GM12878 (cell line): ENCODE results near the gene TRMT44. TPM values are rescaled to one million over a fixed set of nuclear protein-coding genes. Genes with fewer than 3 reads are reported as not detected.

Source experiments
- BCL11A ChIP-seq: IDR thresholded peaks from 2 replicates; pipeline ENCODE4 v1.6.1; 2011; ENCODE audit warnings: low read depth, low read length
- BMI1 ChIP-seq: fragments of 450-650 bp; IDR thresholded peaks from 2 replicates; pipeline ENCODE4 v1.6.1; 2016; ENCODE audit warnings: mild to moderate bottlenecking, moderate library complexity, borderline replicate concordance
- E2F4 ChIP-seq: IDR thresholded peaks from 2 replicates; pipeline ENCODE4 v1.6.1; 2012; ENCODE audit warnings: low read depth, low read length, improper control_type of control experiment
- FOXM1 ChIP-seq: IDR thresholded peaks from 2 replicates; pipeline ENCODE4 v1.6.1; 2012; ENCODE audit warnings: low read depth, mild to moderate bottlenecking, inconsistent platforms, low read length, moderate library complexity
- GABPA ChIP-seq: IDR thresholded peaks from 2 replicates; pipeline ENCODE4 v1.6.1; 2014; ENCODE audit warnings: antibody characterized with exemption, low read depth, mild to moderate bottlenecking, inconsistent platforms
- HCFC1 ChIP-seq: fragments of 150-350 bp; IDR thresholded peaks from 2 replicates; pipeline ENCODE4 v1.6.1; 2014; ENCODE audit warnings: low read length
- HDAC6 ChIP-seq: fragments of 200-600 bp; sonication (generic); IDR thresholded peaks from one replicate; pipeline ENCODE4 v1.8.0; 2017; ENCODE audit warnings: antibody characterized with exemption; ENCODE audit not compliant: unreplicated experiment
- KLF5 ChIP-seq: fragments of 450-650 bp; IDR thresholded peaks from 2 replicates; pipeline ENCODE4 v1.6.1; 2014; ENCODE audit warnings: mild to moderate bottlenecking; ENCODE audit not compliant: partially characterized antibody
- PRDM15 ChIP-seq: fragments of 450-650 bp; formaldehyde crosslinking; IDR thresholded peaks from 2 replicates; pipeline ENCODE4 v1.4.0; 2020; ENCODE audit warnings: mild to moderate bottlenecking, moderate library complexity
- RAD21 ChIP-seq: IDR thresholded peaks from 2 replicates; pipeline ENCODE4 v1.6.1; 2011; ENCODE audit warnings: mild to moderate bottlenecking, low read depth, low read length, moderate library complexity; ENCODE audit not compliant: insufficient read depth
- RELA ChIP-seq: fragments of 450-650 bp; IDR thresholded peaks from 2 replicates; pipeline ENCODE4 v1.8.0; 2014; ENCODE audit warnings: borderline replicate concordance; ENCODE audit not compliant: partially characterized antibody
- RFX5 ChIP-seq: IDR thresholded peaks from 2 replicates; pipeline ENCODE4 v1.6.1; 2011; ENCODE audit warnings: low read depth, low read length, improper control_type of control experiment
- SMC3 ChIP-seq: IDR thresholded peaks from 2 replicates; pipeline ENCODE4 v1.6.1; 2011; ENCODE audit warnings: low read length, improper control_type of control experiment, borderline replicate concordance
- TCF12 ChIP-seq: IDR thresholded peaks from 2 replicates; pipeline ENCODE4 v1.6.1; 2011; ENCODE audit warnings: low read depth, mild to moderate bottlenecking, low read length
- YY1 ChIP-seq: IDR thresholded peaks from 2 replicates; pipeline ENCODE4 v1.6.1; 2011; ENCODE audit warnings: low read depth, mild to moderate bottlenecking, low read length
- ZBTB11 ChIP-seq: fragments of 450-650 bp; formaldehyde crosslinking; IDR thresholded peaks from 2 replicates; pipeline ENCODE4 v1.5.0; 2022; ENCODE audit warnings: mild to moderate bottlenecking, missing genetic modification characterization
- ZBTB40 ChIP-seq: fragments of 450-650 bp; IDR thresholded peaks from 2 replicates; pipeline ENCODE4 v1.6.1; 2016; ENCODE audit warnings: mild to moderate bottlenecking, moderate library complexity, borderline replicate concordance
- ZNF274 ChIP-seq: IDR thresholded peaks from one replicate; pipeline ENCODE4 v1.8.0; 2011; ENCODE audit not compliant: insufficient read length, insufficient read depth
- polyA plus RNA-seq, 11 experiments: library from polyadenylated mRNA; depleted of rRNA in 4 of 11; unstranded in 6 of 11; stranded (reverse) in 5 of 11; fragments of >200 nt; fragmentation: Nextera tagmentation in 4 of 11; fragmentation: Illumina TruSeq in 1 of 11; extraction: Ambion mirVana in 4 of 11; extraction: Trizol in 1 of 11; gene quantifications; 1 replicate in 1 of 11; 2 replicates in 10 of 11; pipeline versions ENCODE4 v1.2.1 to v1.2.3, GENCODE V29; 2011 to 2016; ENCODE audit warnings: inconsistent platforms in 2 of 11, missing spikeins in 2 of 11, low read depth in 1 of 11
- total RNA-seq, 4 experiments: library from RNA; depleted of rRNA in 3 of 4; stranded (reverse); fragments of >200 nt in 3 of 4; fragmentation: Illumina TruSeq in 1 of 4; extraction: Trizol in 1 of 4; gene quantifications; 2 replicates each; pipeline versions ENCODE4 v1.2.1 to v1.2.3, GENCODE V29; 2013 to 2021

TRMT44 gene
- total and polyA plus RNA-seq, 10 of the 15 experiments (the other 5 are each of a cell fraction or from before 2014, with no cell fraction given) = 1.3 to 18.5 (median 10.1) TPM

- TF ChIP-seq PRDM15 (CRISPR knock-in tag) (no peak), RFX5 (no peak), YY1 (peak; percentile 97), SMC3 (no peak), ZBTB11 (CRISPR knock-in tag) (no peak), GABPA (peak; percentile 82), BCL11A (no peak), ZNF274 (no peak), RELA (peak; percentile 84), RAD21 (no peak), BMI1 (no peak), HDAC6 (no peak), KLF5 (no peak), E2F4 (no peak), ZBTB40 (peak; percentile 85), TCF12 (peak; percentile 93), FOXM1 (no peak), HCFC1 (peak; percentile 92)
These were observed at the start of gene TRMT44, which contains the start of gene ACOX3 (continued) for GRCh38 chr4:8440492-8441311.
